ENCODE data around the gene COX6A2. TPM values are rescaled to one million over a fixed set of nuclear protein-coding genes. Genes with fewer than 3 reads are reported as not detected.

The COX6A2 gene
- total RNA-seq: not detected

DNA sequence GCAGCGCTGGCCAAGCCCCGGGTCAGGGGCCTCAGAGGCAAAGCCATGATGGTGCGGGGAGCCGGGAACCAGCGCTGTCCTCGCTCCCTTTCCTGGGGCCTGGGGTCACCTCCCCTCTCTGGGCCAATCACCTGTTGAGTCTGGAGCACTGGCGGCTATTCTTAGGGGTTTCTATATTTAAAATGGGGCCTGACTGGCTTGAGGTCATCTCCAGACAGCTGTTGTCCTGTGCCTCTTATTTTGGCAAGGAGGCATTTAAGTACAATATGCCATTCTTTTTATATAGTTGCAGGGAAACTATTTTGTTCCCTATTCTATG, at the start of gene COX6A2:
Gene COX6A2 (minus strand): TSS at position 82 of the 319 bp plus-strand sequence. CDS start 35 bp downstream, at position 47.
- H3K4me3 ChIP-seq: peak within 1 kb of the TSS in 3 of 4 donors; percentile 26 to 60 (median 45)
- no peak for TF ChIP-seq POLR2A (IDR thresholded peaks at IDR 0.05)
- TF ChIP-seq, protein P1, sequence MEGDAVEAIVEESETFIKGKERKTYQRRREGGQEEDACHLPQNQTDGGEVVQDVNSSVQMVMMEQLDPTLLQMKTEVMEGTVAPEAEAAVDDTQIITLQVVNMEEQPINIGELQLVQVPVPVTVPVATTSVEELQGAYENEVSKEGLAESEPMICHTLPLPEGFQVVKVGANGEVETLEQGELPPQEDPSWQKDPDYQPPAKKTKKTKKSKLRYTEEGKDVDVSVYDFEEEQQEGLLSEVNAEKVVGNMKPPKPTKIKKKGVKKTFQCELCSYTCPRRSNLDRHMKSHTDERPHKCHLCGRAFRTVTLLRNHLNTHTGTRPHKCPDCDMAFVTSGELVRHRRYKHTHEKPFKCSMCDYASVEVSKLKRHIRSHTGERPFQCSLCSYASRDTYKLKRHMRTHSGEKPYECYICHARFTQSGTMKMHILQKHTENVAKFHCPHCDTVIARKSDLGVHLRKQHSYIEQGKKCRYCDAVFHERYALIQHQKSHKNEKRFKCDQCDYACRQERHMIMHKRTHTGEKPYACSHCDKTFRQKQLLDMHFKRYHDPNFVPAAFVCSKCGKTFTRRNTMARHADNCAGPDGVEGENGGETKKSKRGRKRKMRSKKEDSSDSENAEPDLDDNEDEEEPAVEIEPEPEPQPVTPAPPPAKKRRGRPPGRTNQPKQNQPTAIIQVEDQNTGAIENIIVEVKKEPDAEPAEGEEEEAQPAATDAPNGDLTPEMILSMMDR (IDR thresholded peaks at IDR 0.05): no peak
- no peaks in the 10 kb centered on the region for H3K36me3 ChIP-seq
- peaks cover 0 to 4% (median 0%) of the 10 kb centered on the region in 3 donors for H3K9me3 ChIP-seq
- DNase-seq: no peak
- WGBS, 2 donors: 51% methylated on average over 2 of the region's 7 CpGs; no CpG with 5 or more reads in 1 of the 2 donors
- intact Hi-C loops (cut with DNase I): no loop called here
- H3K27ac ChIP-seq: no peak within 1 kb of the TSS
- peaks cover 0 to 24% (median 0%) of the 10 kb centered on the region in 3 donors for H3K4me1 ChIP-seq
- H3K27me3 ChIP-seq: peaks cover 0 to 18% (median 0%) of the 10 kb centered on the region in 4 donors

DNA sequence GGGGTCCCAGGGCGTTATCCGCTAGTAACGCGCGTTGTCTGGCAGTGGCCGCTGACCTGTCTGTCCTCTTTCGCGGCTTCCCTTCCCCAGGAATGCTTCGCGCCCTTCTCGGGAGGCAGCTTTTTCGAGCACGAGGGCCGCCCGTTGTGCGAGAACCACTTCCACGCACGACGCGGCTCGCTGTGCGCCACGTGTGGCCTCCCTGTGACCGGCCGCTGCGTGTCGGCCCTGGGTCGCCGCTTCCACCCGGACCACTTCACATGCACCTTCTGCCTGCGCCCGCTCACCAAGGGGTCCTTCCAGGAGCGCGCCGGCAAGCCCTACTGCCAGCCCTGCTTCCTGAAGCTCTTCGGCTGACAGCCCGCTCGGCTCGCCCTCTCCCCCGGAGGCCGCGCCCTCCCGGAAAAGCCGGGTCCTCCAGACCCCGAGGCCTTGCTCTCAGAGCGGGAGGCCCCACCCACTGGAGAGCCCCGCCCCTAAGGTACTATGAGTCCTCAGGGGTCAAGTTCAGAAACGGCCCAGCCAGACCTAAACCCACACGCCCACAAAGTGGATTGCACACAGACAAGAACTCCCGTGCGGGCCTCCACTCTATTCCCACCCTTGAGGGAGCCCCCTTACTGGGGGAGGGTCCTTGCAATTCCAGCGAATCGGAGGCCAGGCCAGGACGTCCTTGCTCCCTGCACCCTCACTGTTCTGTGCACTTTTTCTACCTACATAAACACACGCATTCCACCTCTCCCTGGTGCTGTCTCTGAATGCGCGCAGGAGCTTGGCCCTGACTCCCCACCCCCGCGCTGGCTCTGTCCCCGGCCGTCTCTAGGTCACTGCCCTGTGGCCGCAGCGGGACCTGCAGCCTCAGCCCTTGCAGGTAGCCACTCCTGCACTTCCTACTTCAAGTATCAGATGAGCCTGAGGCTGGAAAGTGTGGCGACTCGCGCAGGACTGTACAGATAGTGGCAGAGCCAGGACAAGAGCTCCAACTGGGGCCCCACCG, 49.4 kb upstream of the COX6A2 start:
- H3K36me3 ChIP-seq: peaks cover 0 to 48% (median 10%) of the 10 kb centered on the region in 3 donors
- peaks cover 21 to 63% (median 26%) of the 10 kb centered on the region in 3 donors for H3K4me1 ChIP-seq
- TF ChIP-seq POLR2A (IDR thresholded peaks at IDR 0.05): no peak
- TF ChIP-seq, protein P1 (IDR thresholded peaks at IDR 0.05): no peak
- intact Hi-C loops (cut with DNase I): no loop called here
- WGBS, 2 donors: 60 to 61% methylated on average over 17 to 28 of the region's 67 CpGs
- peak overlapping the region; percentile 63 to 80 (median 69) for H3K27ac ChIP-seq
- no peaks in the 10 kb centered on the region for H3K9me3 ChIP-seq
- peaks cover 0 to 4% (median 0%) of the 10 kb centered on the region in 4 donors for H3K27me3 ChIP-seq
- H3K4me3 ChIP-seq: peak overlapping the region; percentile 35 to 64 (median 48)
- no peak for DNase-seq

DNA sequence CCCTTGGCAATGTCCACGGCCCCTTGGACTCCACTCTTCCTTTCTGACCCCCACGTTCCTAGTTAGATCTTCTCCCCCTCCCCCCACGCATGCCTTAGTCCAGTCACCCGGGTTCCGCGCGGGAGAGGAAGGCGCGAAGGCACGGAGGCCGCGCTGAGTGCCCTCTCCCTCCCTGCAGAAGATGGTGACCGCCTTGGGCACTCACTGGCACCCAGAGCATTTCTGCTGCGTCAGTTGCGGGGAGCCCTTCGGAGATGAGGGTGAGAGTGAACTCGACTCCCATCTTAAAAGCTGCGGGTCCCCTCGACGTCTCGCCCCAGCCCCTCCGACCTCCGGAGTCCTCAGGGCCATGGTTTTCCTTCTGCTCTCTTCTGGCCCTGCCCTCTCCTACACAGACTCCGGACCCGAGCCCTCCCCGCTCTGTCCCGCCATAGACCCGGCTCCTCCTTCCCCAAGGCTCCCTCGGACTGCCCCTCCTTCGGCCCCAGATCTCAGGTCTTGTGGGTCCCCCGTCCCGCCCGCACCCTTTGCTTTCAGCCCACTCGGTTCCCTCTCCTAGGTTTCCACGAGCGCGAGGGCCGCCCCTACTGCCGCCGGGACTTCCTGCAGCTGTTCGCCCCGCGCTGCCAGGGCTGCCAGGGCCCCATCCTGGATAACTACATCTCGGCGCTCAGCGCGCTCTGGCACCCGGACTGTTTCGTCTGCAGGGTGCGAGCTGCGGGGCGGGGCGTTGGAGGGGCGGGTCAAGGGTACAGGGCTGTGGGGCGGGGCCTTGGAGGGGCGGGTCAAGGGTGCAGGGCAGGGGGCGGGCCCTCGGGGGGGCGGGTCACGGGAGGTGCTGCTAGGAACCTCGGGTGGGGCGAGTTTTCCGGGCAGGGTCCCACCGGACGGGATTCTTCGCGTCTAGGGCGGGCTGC, 48.4 kb upstream of the COX6A2 start:
- Histone ChIP-seq H3K4me1 (peaks cover 22 to 72% (median 29%) of the 10 kb centered on the region in 3 donors), H3K36me3 (peaks cover 0 to 48% (median 10%) of the 10 kb centered on the region in 3 donors), H3K27me3 (peaks cover 0 to 7% (median 0%) of the 10 kb centered on the region in 4 donors), H3K9me3 (no peaks in the 10 kb centered on the region), H3K27ac (peak overlapping the region; percentile 63 to 80 (median 69)), H3K4me3 (peak overlapping the region; percentile 35 to 64 (median 48))
- TF ChIP-seq, protein P1 (IDR thresholded peaks at IDR 0.05): no peak
- peak in 2 of 4 donors; percentile 57 to 80 for TF ChIP-seq POLR2A (IDR thresholded peaks at IDR 0.05)
- intact Hi-C loops (cut with DNase I): no loop called here
- WGBS, 2 donors: 23 to 39% methylated on average over 18 of the region's 68 CpGs
- DNase-seq: peak; percentile 44

DNA sequence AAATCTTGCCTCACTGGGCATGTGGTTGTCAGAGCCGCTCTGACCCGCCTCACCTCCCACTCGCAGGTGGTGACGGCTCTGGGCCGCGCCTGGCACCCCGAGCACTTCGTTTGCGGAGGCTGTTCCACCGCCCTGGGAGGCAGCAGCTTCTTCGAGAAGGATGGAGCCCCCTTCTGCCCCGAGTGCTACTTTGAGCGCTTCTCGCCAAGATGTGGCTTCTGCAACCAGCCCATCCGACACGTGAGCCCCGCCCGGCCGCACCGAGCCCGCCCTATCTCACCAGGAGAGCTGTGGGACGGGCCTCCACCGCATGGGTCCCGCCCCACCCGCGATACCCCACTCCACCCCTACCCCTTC, 47.8 kb upstream of the COX6A2 start:
- intact Hi-C loops (cut with DNase I): no loop called here
- TF ChIP-seq, protein P1 (IDR thresholded peaks at IDR 0.05): no peak
- TF ChIP-seq POLR2A (IDR thresholded peaks at IDR 0.05): no peak
- Histone ChIP-seq H3K36me3 (peaks cover 0 to 48% (median 10%) of the 10 kb centered on the region in 3 donors), H3K4me1 (peaks cover 29 to 79% (median 29%) of the 10 kb centered on the region in 3 donors), H3K4me3 (peak overlapping the region; percentile 35 to 64 (median 48)), H3K9me3 (no peaks in the 10 kb centered on the region), H3K27ac (peak overlapping the region; percentile 63 to 80 (median 69)), H3K27me3 (peaks cover 0 to 7% (median 0%) of the 10 kb centered on the region in 4 donors)
- no peak for DNase-seq
- 57 to 70% methylated on average over 17 to 20 of the region's 26 CpGs for WGBS, 2 donors

All from esophagus squamous epithelium (tissue), 5 donors.